HepG2 (cell line): Measurements from ENCODE around the gene CIBAR2. TPM values are rescaled to one million over a fixed set of nuclear protein-coding genes. Genes with fewer than 3 reads are reported as not detected.

Experiments
- ARHGAP35 ChIP-seq: sonication (generic); formaldehyde crosslinking; IDR thresholded peaks from 2 replicates; pipeline ENCODE4 v1.9.0; 2022; ENCODE audit warnings: mild to moderate bottlenecking, inconsistent platforms, moderate library complexity, missing genetic modification reagents, borderline replicate concordance
- ARNT2 ChIP-seq: sonication (generic); formaldehyde crosslinking; IDR thresholded peaks from 2 replicates; pipeline ENCODE4 v1.8.0; 2022; ENCODE audit warnings: mild to moderate bottlenecking, low read depth, missing genetic modification reagents, moderate library complexity
- CEBPB ChIP-seq: IDR thresholded peaks from 2 replicates; pipeline ENCODE4 v1.6.1; 2011; ENCODE audit warnings: low read depth, low read length, improper control_type of control experiment, borderline replicate concordance
- CHCHD3 ChIP-seq: sonication (generic); formaldehyde crosslinking; IDR thresholded peaks from 2 replicates; pipeline ENCODE4 v1.8.0; 2022; ENCODE audit warnings: mild to moderate bottlenecking, missing genetic modification reagents, moderate library complexity
- IRF2 ChIP-seq: IDR thresholded peaks from 2 replicates; pipeline ENCODE4 v1.6.1; 2018; ENCODE audit warnings: missing genetic modification reagents, missing compliant biosample characterization
- KDM6A ChIP-seq: IDR thresholded peaks from 2 replicates; pipeline ENCODE4 v1.6.1; 2016; ENCODE audit warnings: low read depth
- KLF15 ChIP-seq: sonication (generic); formaldehyde crosslinking; IDR thresholded peaks from 2 replicates; pipeline ENCODE4 v1.8.1; 2023; ENCODE audit warnings: borderline replicate concordance, mild to moderate bottlenecking, inconsistent platforms, missing genetic modification reagents, mixed read lengths
- MEIS1 ChIP-seq: sonication (generic); formaldehyde crosslinking; IDR thresholded peaks from 2 replicates; pipeline ENCODE4 v1.9.0; 2021; ENCODE audit warnings: mild to moderate bottlenecking, missing genetic modification reagents, moderate library complexity, borderline replicate concordance
- TSC22D2 ChIP-seq: sonication (generic); formaldehyde crosslinking; IDR thresholded peaks from 2 replicates; pipeline ENCODE4 v1.5.1; 2020; ENCODE audit warnings: missing genetic modification reagents, mild to moderate bottlenecking, borderline replicate concordance
- ZBTB8A ChIP-seq: sonication (generic); formaldehyde crosslinking; IDR thresholded peaks from 2 replicates; pipeline ENCODE4 v1.4.0; 2020; ENCODE audit warnings: mild to moderate bottlenecking, low read depth, missing genetic modification reagents, borderline replicate concordance
- ZNF143 ChIP-seq: sonication (generic); formaldehyde crosslinking; IDR thresholded peaks from 2 replicates; pipeline ENCODE4 v1.4.0; 2020; ENCODE audit warnings: missing genetic modification reagents
- ZNF263 ChIP-seq: sonication (generic); formaldehyde crosslinking; IDR thresholded peaks from 2 replicates; pipeline ENCODE4 v1.4.0; 2020; ENCODE audit warnings: missing genetic modification reagents
- ZNF546 ChIP-seq: sonication (generic); formaldehyde crosslinking; conservative IDR thresholded peaks from 2 replicates; pipeline ENCODE4 v1.8.1; 2023; ENCODE audit warnings: mild to moderate bottlenecking, missing genetic modification reagents
- ZNF570 ChIP-seq: sonication (generic); formaldehyde crosslinking; IDR thresholded peaks from 2 replicates; pipeline ENCODE4 v1.4.0; 2020; ENCODE audit warnings: mild to moderate bottlenecking, missing genetic modification reagents, borderline replicate concordance
- polyA plus RNA-seq, 8 experiments: library from polyadenylated mRNA; depleted of rRNA in 3 of 8; stranded (reverse) in 7 of 8; unstranded in 1 of 8; fragments of >200 nt; fragmentation: Illumina TruSeq in 4 of 8; extraction: Trizol in 4 of 8; gene quantifications; 2 replicates each; pipeline versions ENCODE4 v1.2.1 to v1.2.3, GENCODE V29; 2011 to 2016; ENCODE audit warnings: low read depth in 4 of 8, missing spikeins in 1 of 8, mixed read lengths in 1 of 8; ENCODE audit not compliant: insufficient read depth in 1 of 8
- total RNA-seq, 5 experiments: library from RNA; depleted of rRNA; stranded (reverse); fragments of >200 nt; fragmentation: Illumina TruSeq; extraction: Trizol; gene quantifications; 2 replicates each; pipeline ENCODE4 v1.2.3, GENCODE V29; 2016; ENCODE audit warnings: low read depth in 1 of 5
- TF ChIP-seq, protein P1 (sequence below): IDR thresholded peaks from 2 replicates; pipeline ENCODE4 v1.6.1; 2016; ENCODE audit warnings: missing biosample characterization, missing genetic modification reagents, low read depth
- TF ChIP-seq, protein P2 (sequence below): sonication (generic); formaldehyde crosslinking; IDR thresholded peaks from 2 replicates; pipeline ENCODE4 v1.5.0; 2020; ENCODE audit warnings: missing genetic modification reagents, mild to moderate bottlenecking, borderline replicate concordance
- TF ChIP-seq, protein P3 (sequence below): sonication (generic); formaldehyde crosslinking; IDR thresholded peaks from 2 replicates; pipeline ENCODE4 v1.5.0; 2020; ENCODE audit warnings: mild to moderate bottlenecking, missing genetic modification reagents, borderline replicate concordance

Gene CIBAR2
- total and polyA plus RNA-seq, 2 of the 13 experiments (the other 11 are each of a cell fraction or from before 2014, with no cell fraction given) = not detected

DNA sequence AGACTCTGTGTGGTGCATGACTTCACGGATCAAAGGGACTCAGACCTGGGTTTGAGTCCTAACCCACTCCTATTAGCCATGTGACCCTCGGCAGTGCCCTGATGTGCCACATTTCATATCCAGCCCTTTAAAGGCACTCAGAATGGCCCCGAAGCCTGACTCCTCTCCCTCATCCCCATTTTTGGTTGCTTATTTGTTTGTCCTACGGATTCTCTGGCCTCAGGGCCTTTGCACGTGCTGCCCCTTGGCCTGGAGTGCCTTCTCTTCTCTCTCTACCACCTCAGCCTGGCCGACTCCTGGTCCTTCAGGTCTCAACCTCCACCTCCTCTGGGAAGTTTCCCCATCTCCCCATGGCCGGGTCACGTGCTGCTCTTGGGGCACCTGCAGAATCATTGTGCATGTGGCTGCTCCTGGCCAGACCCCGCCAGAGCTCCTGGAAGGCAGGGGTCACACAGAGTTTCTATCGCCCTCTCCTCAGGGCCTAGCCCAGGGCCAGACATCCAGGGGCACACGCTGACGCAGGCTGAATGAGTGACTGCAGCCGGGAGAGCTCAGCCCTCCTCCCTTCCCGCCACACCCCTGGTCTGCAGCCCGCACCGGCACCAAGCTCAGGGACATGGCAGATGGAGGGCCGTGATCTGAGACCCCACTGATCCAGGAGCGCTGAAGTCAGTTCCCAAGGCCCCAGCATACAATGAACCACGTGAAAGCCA is 22.0 kb upstream of the CIBAR2 start (continued):
- TF ChIP-seq ZNF546 (CRISPR knock-in tag) = no peak
- TF ChIP-seq, protein P1, sequence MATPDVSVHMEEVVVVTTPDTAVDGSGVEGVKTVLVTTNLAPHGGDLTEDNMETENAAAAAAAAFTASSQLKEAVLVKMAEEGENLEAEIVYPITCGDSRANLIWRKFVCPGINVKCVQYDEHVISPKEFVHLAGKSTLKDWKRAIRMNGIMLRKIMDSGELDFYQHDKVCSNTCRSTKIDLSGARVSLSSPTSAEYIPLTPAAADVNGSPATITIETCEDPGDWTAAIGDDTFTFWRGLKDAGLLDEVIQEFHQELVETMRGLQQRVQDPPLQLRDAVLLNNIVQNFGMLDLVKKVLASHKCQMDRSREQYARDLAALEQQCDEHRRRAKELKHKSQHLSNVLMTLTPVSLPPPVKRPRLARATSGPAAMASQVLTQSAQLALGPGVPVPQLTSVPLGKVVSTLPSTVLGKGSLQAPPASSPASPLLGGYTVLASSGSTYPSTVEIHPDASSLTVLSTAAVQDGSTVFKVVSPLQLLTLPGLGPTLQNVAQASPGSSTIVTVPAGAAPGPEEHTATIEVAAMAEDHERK (CRISPR knock-in tag) = no peak
- TF ChIP-seq, protein P2, sequence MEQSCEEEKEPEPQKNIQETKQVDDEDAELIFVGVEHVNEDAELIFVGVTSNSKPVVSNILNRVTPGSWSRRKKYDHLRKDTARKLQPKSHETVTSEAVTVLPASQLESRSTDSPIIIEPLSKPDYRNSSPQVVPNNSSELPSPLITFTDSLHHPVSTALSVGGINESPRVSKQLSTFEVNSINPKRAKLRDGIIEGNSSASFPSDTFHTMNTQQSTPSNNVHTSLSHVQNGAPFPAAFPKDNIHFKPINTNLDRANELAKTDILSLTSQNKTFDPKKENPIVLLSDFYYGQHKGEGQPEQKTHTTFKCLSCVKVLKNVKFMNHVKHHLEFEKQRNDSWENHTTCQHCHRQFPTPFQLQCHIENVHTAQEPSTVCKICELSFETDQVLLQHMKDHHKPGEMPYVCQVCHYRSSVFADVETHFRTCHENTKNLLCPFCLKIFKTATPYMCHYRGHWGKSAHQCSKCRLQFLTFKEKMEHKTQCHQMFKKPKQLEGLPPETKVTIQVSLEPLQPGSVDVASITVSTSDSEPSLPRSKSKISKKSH (CRISPR knock-in tag) = peak; percentile 14; the same call in 1 of the 2 replicates
- TF ChIP-seq ARNT2 = no peak
- TF ChIP-seq KLF15 (CRISPR knock-in tag) = no peak
- peak; percentile 81 for TF ChIP-seq ZNF263 (CRISPR knock-in tag)
- no peak for TF ChIP-seq CHCHD3
- no peak for TF ChIP-seq IRF2 (CRISPR knock-in tag)
- no peak for TF ChIP-seq ZNF143 (CRISPR knock-in tag)
- TF ChIP-seq ARHGAP35 (CRISPR knock-in tag) = no peak
- no peak for TF ChIP-seq ZBTB8A (CRISPR knock-in tag)
- no peak for TF ChIP-seq MEIS1 (CRISPR knock-in tag)
- TF ChIP-seq, protein P3, sequence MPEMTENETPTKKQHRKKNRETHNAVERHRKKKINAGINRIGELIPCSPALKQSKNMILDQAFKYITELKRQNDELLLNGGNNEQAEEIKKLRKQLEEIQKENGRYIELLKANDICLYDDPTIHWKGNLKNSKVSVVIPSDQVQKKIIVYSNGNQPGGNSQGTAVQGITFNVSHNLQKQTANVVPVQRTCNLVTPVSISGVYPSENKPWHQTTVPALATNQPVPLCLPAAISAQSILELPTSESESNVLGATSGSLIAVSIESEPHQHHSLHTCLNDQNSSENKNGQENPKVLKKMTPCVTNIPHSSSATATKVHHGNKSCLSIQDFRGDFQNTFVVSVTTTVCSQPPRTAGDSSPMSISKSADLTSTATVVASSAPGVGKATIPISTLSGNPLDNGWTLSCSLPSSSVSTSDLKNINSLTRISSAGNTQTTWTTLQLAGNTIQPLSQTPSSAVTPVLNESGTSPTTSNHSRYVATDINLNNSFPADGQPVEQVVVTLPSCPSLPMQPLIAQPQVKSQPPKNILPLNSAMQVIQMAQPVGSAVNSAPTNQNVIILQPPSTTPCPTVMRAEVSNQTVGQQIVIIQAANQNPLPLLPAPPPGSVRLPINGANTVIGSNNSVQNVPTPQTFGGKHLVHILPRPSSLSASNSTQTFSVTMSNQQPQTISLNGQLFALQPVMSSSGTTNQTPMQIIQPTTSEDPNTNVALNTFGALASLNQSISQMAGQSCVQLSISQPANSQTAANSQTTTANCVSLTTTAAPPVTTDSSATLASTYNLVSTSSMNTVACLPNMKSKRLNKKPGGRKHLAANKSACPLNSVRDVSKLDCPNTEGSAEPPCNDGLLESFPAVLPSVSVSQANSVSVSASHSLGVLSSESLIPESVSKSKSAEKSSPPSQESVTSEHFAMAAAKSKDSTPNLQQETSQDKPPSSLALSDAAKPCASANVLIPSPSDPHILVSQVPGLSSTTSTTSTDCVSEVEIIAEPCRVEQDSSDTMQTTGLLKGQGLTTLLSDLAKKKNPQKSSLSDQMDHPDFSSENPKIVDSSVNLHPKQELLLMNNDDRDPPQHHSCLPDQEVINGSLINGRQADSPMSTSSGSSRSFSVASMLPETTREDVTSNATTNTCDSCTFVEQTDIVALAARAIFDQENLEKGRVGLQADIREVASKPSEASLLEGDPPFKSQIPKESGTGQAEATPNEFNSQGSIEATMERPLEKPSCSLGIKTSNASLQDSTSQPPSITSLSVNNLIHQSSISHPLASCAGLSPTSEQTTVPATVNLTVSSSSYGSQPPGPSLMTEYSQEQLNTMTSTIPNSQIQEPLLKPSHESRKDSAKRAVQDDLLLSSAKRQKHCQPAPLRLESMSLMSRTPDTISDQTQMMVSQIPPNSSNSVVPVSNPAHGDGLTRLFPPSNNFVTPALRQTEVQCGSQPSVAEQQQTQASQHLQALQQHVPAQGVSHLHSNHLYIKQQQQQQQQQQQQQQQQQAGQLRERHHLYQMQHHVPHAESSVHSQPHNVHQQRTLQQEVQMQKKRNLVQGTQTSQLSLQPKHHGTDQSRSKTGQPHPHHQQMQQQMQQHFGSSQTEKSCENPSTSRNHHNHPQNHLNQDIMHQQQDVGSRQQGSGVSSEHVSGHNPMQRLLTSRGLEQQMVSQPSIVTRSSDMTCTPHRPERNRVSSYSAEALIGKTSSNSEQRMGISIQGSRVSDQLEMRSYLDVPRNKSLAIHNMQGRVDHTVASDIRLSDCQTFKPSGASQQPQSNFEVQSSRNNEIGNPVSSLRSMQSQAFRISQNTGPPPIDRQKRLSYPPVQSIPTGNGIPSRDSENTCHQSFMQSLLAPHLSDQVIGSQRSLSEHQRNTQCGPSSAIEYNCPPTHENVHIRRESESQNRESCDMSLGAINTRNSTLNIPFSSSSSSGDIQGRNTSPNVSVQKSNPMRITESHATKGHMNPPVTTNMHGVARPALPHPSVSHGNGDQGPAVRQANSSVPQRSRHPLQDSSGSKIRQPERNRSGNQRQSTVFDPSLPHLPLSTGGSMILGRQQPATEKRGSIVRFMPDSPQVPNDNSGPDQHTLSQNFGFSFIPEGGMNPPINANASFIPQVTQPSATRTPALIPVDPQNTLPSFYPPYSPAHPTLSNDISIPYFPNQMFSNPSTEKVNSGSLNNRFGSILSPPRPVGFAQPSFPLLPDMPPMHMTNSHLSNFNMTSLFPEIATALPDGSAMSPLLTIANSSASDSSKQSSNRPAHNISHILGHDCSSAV (CRISPR knock-in tag) = no peak
- no peak for TF ChIP-seq ZNF570
- no peak for TF ChIP-seq KDM6A
- no peak for TF ChIP-seq CEBPB
- no peak for TF ChIP-seq TSC22D2 (CRISPR knock-in tag)
